Measurements from ENCODE around the gene SMTNL1.

The SMTNL1 gene

GRCh38 chr11:57568330-57568766 lies 31.0 kb downstream of the SMTNL1 start:
- Histone ChIP-seq H3K9me3 (no peaks in the 10 kb centered on the region), H3K4me3 (peak overlapping the region; percentile 72 to 83), H3K4me1 (peaks cover 0 to 20% (median 11%) of the 10 kb centered on the region in 4 donors), H3K27ac (peak overlapping the region; percentile 67 to 79), H3K36me3 (no peaks in the 10 kb centered on the region), H3K27me3 (no peaks in the 10 kb centered on the region)
- TF ChIP-seq CTCF (IDR thresholded peaks at IDR 0.05) = peak in 1 of 2 experiments; percentile 91
- intact Hi-C loops (cut with DNase I; ENCODE audit: low total_unique reads) = loop anchor here (2.0 kb wide), 1 partner anchor 72 kb away; no protein-coding TSS in a partner anchor
- peak; percentile 76 to 89 for DNase-seq

DNA sequence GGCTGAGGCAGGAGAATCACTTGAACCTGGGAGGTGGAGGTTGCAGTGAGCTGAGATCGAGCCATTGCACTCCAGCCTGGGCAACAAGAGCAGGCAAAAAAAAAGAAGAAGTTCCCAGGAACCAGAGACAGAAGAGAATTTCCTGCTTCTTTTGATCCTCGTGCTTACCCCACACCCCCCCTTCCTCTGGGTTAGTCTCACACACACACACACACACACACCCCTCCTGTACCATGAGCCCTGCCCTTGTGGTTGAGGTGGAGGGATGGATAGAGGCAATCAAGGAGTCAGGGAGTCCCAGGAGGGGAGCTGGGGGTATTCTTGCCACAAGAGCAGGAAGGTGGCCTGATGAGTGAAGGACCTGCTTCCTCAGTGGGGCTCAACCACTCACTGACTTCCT lies 34.2 kb downstream of the SMTNL1 start:
- no peak overlapping the region for H3K27ac ChIP-seq
- intact Hi-C loops (cut with DNase I; ENCODE audit: low total_unique reads) = no loop called here
- no peak for TF ChIP-seq CTCF (IDR thresholded peaks at IDR 0.05)
- H3K27me3 ChIP-seq = no peaks in the 10 kb centered on the region
- peaks cover 0 to 12% (median 7%) of the 10 kb centered on the region in 4 donors for H3K4me1 ChIP-seq
- peak in 1 of 2 donors; percentile 26 for DNase-seq
- no peaks in the 10 kb centered on the region for H3K9me3 ChIP-seq
- H3K36me3 ChIP-seq = no peaks in the 10 kb centered on the region
- H3K4me3 ChIP-seq = no peak overlapping the region

DNA sequence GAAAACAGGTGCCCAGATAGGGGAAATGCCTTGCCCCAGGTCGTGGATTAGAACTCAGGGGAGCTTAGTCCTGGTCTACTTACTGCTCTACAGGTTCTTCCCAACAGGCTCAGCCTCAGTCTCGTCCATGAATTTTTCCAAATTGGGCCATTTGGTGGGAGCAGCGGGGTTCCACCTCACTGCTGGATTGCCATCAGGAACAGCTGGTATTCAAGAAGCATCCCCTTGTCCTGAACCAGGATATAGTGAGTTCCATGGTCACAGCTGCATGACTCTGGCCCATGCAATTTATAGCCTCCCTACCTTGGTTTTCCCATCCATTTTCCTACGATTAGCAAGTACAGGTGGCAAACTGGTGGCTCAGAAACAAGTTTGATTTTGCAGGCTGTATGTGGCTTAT lies 36.7 kb downstream of the SMTNL1 start:
- Histone ChIP-seq H3K27me3 (no peaks in the 10 kb centered on the region), H3K4me3 (no peak overlapping the region), H3K27ac (no peak overlapping the region), H3K4me1 (no peaks in the 10 kb centered on the region), H3K36me3 (no peaks in the 10 kb centered on the region), H3K9me3 (no peaks in the 10 kb centered on the region)
- TF ChIP-seq CTCF (IDR thresholded peaks at IDR 0.05) = no peak
- intact Hi-C loops (cut with DNase I; ENCODE audit: low total_unique reads) = no loop called here
- DNase-seq = no peak

DNA sequence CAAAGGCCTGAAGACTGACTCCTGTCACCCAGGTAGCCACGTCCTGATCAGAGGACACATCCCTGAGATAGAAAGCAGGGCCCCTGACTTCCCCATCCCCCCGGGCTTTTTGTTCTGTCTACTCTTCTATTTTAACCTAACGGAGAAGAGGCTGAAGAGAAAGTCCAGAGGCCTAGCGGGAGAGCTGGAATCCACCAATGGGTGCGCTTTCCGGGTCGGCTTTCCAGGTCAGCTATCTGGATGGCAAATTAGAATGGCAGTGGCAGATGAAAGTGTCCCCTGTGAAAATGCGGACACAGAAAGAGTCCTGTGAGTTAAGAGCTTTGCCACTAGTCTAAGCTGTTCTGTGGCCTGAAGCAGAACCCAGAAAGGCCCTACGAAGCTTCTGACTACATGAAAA lies 46.9 kb downstream of the SMTNL1 start:
- DNase-seq = no peak
- no peak for TF ChIP-seq CTCF (IDR thresholded peaks at IDR 0.05)
- Histone ChIP-seq H3K36me3 (no peaks in the 10 kb centered on the region), H3K9me3 (no peaks in the 10 kb centered on the region), H3K27me3 (no peaks in the 10 kb centered on the region), H3K4me1 (no peaks in the 10 kb centered on the region), H3K27ac (no peak overlapping the region), H3K4me3 (no peak overlapping the region)
- intact Hi-C loops (cut with DNase I; ENCODE audit: low total_unique reads) = no loop called here

GRCh38 chr11:57585301-57585700 lies 47.9 kb downstream of the SMTNL1 start:
- Histone ChIP-seq H3K36me3 (no peaks in the 10 kb centered on the region), H3K4me1 (no peaks in the 10 kb centered on the region), H3K9me3 (no peaks in the 10 kb centered on the region), H3K27ac (no peak overlapping the region), H3K4me3 (no peak overlapping the region), H3K27me3 (no peaks in the 10 kb centered on the region)
- no peak for TF ChIP-seq CTCF (IDR thresholded peaks at IDR 0.05)
- intact Hi-C loops (cut with DNase I; ENCODE audit: low total_unique reads) = no loop called here
- DNase-seq = no peak

DNA sequence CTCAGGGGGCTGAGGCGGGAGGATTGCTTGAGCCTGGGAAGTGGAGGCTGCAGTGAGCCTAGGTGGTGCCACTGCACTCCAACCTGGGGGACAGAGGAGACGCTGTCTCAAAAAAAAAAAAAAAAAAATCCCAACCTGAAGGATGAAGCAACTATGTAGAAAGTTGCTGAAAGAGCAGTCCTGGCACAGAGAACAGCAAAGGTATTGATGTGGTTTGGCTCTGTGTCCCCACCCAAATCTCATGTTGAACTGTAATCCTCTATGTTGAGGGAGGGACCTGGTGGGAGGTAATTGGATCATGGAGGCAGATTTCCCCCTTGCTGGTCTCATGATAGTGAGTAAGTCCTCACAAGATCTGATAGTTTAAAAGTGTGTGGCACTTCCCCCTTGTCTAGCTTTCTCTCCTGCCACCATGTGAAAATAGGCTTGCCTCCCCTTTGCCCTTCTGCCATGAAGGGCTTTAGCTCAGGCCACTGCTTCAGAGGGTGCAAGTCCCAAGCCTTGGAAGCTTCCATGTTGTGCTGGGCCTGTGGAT lies 49.4 kb downstream of the SMTNL1 start:
- TF ChIP-seq CTCF (IDR thresholded peaks at IDR 0.05) = no peak
- DNase-seq = peak in 1 of 2 donors; percentile 1
- H3K9me3 ChIP-seq = no peaks in the 10 kb centered on the region
- H3K36me3 ChIP-seq = no peaks in the 10 kb centered on the region
- intact Hi-C loops (cut with DNase I; ENCODE audit: low total_unique reads) = no loop called here
- no peak overlapping the region for H3K27ac ChIP-seq
- H3K4me1 ChIP-seq = no peaks in the 10 kb centered on the region
- H3K27me3 ChIP-seq = no peaks in the 10 kb centered on the region
- H3K4me3 ChIP-seq = no peak overlapping the region

All from tibial artery (tissue), 4 donors.